Left lung (tissue), 10 donors: Measurements from ENCODE around the gene HOXB4. TPM values are rescaled to one million over a fixed set of nuclear protein-coding genes. Genes with fewer than 3 reads are reported as not detected.

Source experiments
- ATAC-seq: fragments of 200-7000 bp; cut with Tn5 transposase; one replicate; pipeline ENCODE4 v1.9.1; 2020; ENCODE audit warnings: moderate library complexity
- DNase-seq, 4 donors: peaks; one replicate each; pipeline ENCODE4 v3.0.0-alpha.2; 2013 to 2020
- H3K27ac ChIP-seq, 2 donors: fragments of 200-600 bp; sonication (generic) in 1 of 2; one replicate each; pipeline versions ENCODE4 v1.5.0 to v1.8.0; 2020 to 2021
- H3K27me3 ChIP-seq, 2 donors: fragments of 200-600 bp; sonication (generic) in 1 of 2; one replicate each; pipeline versions ENCODE4 v1.5.0 to v1.8.0; 2020 to 2021
- H3K36me3 ChIP-seq, 2 donors: fragments of 200-600 bp; sonication (generic) in 1 of 2; one replicate each; pipeline versions ENCODE4 v1.5.0 to v1.8.0; 2020 to 2021
- H3K4me1 ChIP-seq, 2 donors: fragments of 200-600 bp; one replicate each; pipeline ENCODE4 v1.8.0; 2021
- H3K4me3 ChIP-seq, 2 donors: fragments of 200-600 bp; sonication (generic) in 1 of 2; one replicate each; pipeline versions ENCODE4 v1.5.0 to v1.8.0; 2020 to 2021; ENCODE audit warnings: mild to moderate bottlenecking in 1 of 2
- H3K9me3 ChIP-seq, 2 donors: fragments of 200-600 bp; sonication (generic) in 1 of 2; one replicate each; pipeline versions ENCODE4 v1.5.0 to v1.8.0; 2020 to 2021
- intact Hi-C, 2 donors: fragments of 100-400 bp; cut with DNase I; formaldehyde crosslinking; loops; one replicate each; pipeline versions ENCODE4 v1.11.2 to v1.14.2; 2022
- polyA plus RNA-seq, 6 donors: library from polyadenylated mRNA; unstranded; fragments of 120-200 nt; gene quantifications; one replicate each; pipeline ENCODE4 v1.2.1, GENCODE V29; 2013; ENCODE audit not compliant: insufficient read length in 6 of 6
- total RNA-seq, 2 donors: library from RNA; stranded (reverse); fragmentation: NEBNext Ultra II Directional; extraction: Animal tissue kit (Norgen Biotek cat#: 25700); gene quantifications; one replicate each; pipeline ENCODE4 v1.2.1, GENCODE V29; 2021
- TF ChIP-seq, protein P1 (sequence below), 2 donors: fragments of 200-600 bp; sonication (generic) in 1 of 2; IDR thresholded peaks; one replicate each; pipeline versions ENCODE4 v1.5.0 to v1.8.0; 2021; ENCODE audit warnings: antibody characterized with exemption in 2 of 2
- donor health status: DM: no; HTN: yes; CAD: no.
- donor health status: DM: no; HTN: no; CAD: no.

Gene HOXB4
- total and polyA plus RNA-seq, 8 donors: 4.5 to 19.0 (median 12.8) TPM

DNA sequence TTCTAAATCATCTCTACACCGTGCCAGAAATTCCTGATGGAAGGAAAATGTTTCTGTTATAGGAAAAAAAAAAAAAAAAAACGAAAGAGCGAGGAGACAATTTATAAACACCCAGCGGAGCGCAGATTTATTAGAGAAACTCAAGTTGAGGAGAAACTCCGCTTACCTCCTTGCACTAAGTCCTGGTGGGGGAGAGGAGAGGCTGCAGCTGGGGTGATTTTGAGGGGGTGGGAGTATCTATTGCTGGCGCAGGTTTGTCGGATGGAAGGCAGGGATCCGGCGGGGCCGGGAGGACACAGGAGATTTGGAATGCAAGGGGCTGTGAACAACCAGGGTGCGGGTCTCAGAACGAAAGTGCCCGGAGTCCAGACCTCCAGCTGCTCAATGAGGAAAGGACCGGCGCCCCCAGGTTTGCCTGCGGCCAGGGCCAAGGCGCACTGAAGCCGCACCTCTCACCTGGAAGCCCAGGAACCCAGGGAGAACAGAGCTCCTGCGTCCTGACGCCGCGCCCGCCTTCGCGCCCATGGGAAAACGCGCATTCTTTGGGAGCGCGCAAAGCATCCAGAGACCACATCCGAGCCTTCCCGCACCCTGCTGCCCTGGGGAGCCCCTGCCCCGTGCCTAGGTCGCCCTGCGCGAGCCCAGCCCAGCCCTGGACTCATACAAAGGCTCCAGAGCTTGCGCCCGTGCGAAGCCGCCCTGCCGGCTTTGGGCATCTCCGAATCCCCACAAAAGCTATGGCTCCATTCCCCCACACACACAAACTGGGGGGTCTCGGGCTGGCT lies 39.5 kb upstream of the HOXB4 start:
- H3K9me3 ChIP-seq: no peaks in the 10 kb centered on the region
- TF ChIP-seq, protein P1, sequence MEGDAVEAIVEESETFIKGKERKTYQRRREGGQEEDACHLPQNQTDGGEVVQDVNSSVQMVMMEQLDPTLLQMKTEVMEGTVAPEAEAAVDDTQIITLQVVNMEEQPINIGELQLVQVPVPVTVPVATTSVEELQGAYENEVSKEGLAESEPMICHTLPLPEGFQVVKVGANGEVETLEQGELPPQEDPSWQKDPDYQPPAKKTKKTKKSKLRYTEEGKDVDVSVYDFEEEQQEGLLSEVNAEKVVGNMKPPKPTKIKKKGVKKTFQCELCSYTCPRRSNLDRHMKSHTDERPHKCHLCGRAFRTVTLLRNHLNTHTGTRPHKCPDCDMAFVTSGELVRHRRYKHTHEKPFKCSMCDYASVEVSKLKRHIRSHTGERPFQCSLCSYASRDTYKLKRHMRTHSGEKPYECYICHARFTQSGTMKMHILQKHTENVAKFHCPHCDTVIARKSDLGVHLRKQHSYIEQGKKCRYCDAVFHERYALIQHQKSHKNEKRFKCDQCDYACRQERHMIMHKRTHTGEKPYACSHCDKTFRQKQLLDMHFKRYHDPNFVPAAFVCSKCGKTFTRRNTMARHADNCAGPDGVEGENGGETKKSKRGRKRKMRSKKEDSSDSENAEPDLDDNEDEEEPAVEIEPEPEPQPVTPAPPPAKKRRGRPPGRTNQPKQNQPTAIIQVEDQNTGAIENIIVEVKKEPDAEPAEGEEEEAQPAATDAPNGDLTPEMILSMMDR (IDR thresholded peaks at IDR 0.05): no peak
- peaks cover 92 to 100% of the 10 kb centered on the region in 2 donors for H3K27me3 ChIP-seq
- H3K4me1 ChIP-seq: peaks cover 0 to 28% of the 10 kb centered on the region in 2 donors
- no peak overlapping the region for H3K27ac ChIP-seq
- ATAC-seq (no peak), DNase-seq (no peak)
- no peak overlapping the region for H3K4me3 ChIP-seq
- H3K36me3 ChIP-seq: no peaks in the 10 kb centered on the region
- intact Hi-C loops: no loop called here

DNA sequence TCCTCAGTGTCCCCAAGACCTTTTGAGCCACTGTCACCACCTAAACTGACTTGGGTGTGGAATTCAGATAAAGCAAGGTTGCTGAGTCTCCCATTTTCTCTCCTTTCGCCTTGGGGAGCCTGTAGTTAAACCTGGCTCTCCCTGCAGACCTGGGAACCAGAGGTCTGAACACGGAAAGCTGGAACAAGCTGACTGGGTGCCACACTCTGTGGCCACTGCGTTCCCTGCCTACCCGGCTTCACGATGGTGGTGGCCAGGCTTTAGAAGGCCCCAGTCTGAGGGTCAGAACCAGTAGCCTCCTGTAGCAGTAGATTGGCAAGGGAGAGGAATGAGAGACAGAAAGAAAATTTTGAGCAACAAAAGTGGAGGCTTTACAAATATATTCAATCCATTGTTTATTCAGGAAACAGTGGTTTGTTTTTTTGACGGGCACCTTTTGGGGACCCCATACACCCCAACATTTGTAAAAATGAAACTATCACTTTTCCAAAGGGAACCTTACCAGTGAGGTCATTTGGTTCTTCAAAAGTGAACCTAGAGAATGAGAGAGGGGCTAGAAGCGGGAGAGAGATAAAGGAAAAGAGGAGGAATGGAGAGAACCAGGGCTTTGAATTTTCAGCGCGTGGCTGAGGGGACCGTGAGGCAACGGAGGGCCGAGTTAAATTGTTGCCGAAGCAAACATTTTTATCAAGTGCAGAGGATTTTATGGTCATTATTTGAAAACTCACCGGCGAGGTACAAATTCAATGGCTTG lies 38.7 kb upstream of the HOXB4 start:
- peaks cover 92 to 100% of the 10 kb centered on the region in 2 donors for H3K27me3 ChIP-seq
- peaks cover 0 to 36% of the 10 kb centered on the region in 2 donors for H3K4me1 ChIP-seq
- no peaks in the 10 kb centered on the region for H3K9me3 ChIP-seq
- H3K36me3 ChIP-seq: no peaks in the 10 kb centered on the region
- TF ChIP-seq, protein P1 (IDR thresholded peaks at IDR 0.05): no peak
- no peak overlapping the region for H3K27ac ChIP-seq
- intact Hi-C loops: no loop called here
- ATAC-seq: no peak
- H3K4me3 ChIP-seq: no peak overlapping the region
- DNase-seq: no peak

DNA sequence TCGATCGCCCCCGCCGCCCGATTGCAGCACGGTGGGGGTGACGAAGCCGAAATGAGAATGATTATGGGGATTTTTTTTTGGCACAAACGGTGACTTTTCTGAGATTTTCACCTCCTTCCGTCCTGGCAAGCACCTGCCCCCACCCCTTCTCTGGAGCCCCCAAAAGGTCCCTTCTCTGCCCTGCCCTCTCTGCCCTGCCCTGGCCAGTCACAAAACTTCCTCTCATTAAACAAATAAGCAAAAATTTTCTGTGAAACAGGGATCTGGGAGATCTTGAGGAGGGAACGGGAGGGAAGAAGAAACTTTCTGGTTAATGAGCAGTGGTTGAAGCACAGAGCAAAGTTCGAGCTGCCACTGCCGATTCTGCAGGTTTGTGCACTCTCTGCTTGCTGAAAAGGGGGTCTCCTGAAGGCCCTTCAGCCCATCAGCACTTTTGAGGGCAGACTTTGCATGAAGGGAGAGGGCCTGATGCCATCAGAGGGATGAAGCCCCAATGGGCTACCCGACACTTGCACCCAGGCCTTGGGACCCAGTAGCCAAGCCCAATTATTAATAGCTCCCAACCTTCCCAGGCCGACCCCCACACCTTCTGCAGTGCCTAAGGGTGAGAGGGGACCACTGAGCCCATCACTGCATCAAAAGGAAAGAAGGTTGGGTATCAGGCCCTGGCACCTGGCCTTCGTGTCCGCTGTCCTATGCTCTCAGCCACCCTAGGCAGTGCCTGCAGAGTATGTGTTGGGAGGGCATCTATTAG lies 38.0 kb upstream of the HOXB4 start:
- H3K9me3 ChIP-seq: no peaks in the 10 kb centered on the region
- DNase-seq (no peak), ATAC-seq (no peak)
- intact Hi-C loops: no loop called here
- H3K4me1 ChIP-seq: peaks cover 0 to 44% of the 10 kb centered on the region in 2 donors
- H3K36me3 ChIP-seq: no peaks in the 10 kb centered on the region
- no peak overlapping the region for H3K4me3 ChIP-seq
- TF ChIP-seq, protein P1 (IDR thresholded peaks at IDR 0.05): no peak
- no peak overlapping the region for H3K27ac ChIP-seq
- peaks cover 88 to 100% of the 10 kb centered on the region in 2 donors for H3K27me3 ChIP-seq

DNA sequence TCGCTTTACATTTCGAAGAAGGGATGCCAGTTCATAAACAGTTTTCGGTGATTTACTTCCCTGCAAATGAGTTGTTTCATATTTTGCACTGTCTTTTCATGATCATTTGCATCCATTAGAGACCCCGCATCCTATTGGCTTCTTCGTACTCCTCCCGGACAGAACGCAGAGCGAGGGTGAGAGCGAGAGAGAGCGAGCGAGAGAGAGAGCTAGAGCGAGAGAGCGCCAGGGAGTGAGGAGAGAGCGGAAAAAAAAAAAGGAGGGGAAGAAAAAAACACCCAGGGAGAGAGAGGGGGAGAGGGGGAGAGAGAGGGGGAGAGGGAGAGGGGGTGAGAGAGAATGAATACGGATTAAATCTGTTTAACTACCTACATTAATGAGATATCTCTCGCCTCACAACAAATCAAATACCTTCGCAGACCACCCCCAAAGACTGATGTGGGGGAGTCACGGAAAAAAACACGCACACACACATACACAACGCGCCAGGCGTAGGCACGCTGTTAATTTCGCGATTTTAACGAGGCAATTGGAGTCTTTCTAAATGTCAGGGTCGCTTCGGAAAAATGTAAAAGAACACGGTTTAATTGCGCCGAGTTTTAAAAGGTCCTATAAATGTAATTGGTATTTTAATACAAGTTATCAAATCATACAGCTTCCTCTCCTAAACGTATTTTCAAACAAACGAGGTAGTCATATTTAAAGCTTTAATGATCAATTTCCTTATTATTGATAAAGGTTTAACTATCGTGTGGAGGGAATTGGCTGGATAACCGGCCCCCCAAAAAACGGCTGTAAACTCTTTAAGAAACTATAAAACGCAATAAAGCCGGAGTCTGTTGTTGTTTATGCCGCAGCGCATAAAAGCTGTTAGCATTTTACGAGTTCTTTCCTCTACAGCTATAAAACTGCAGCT lies 37.2 kb upstream of the HOXB4 start, which contains the start of gene HOXB8:
Gene HOXB8, minus strand, starts transcription at position 246 of the 916 bp plus-strand sequence. CDS start 588 bp downstream, outside the sequence.
- Histone ChIP-seq H3K9me3 (no peaks in the 10 kb centered on the region), H3K4me1 (peaks cover 0 to 52% of the 10 kb centered on the region in 2 donors), H3K36me3 (no peaks in the 10 kb centered on the region), H3K27me3 (peaks cover 88 to 100% of the 10 kb centered on the region in 2 donors), H3K27ac (no peak within 1 kb of the TSS), H3K4me3 (no peak within 1 kb of the TSS)
- ATAC-seq: no peak
- DNase-seq: no peak
- TF ChIP-seq, protein P1 (IDR thresholded peaks at IDR 0.05): no peak
- intact Hi-C loops: no loop called here
